Adrenal gland (tissue), 5 donors: ENCODE measurements around the gene SLC19A1.

Source experiments
- CTCF ChIP-seq, 6 experiments: fragments of 450-650 bp in 4 of 6; fragments of 200-600 bp in 2 of 6; sonication (generic) in 1 of 6; IDR thresholded peaks; 1 replicate in 5 of 6; 2 replicates in 1 of 6; pipeline versions ENCODE4 v1.5.1 to v1.8.0; 2016 to 2021; ENCODE audit warnings: antibody characterized with exemption in 6 of 6, mild to moderate bottlenecking in 2 of 6, moderate library complexity in 1 of 6
- POLR2A ChIP-seq, 2 donors: fragments of 450-650 bp; IDR thresholded peaks; one replicate each; pipeline ENCODE4 v1.6.1; 2017; ENCODE audit warnings: antibody characterized with exemption in 2 of 2, mild to moderate bottlenecking in 2 of 2, moderate library complexity in 1 of 2
- donor health status: DM: no; HTN: no; CAD: no.

- TF ChIP-seq POLR2A (IDR thresholded peaks at IDR 0.05) = no peak
- TF ChIP-seq CTCF (IDR thresholded peaks at IDR 0.05) = no peak
These were observed 37.9 kb upstream of the SLC19A1 start for GRCh38 chr21:45580181-45580575.
